HTR-8/SVneo (cell line): ENCODE data around the gene SLC17A3.

ENCODE experiments used
- DNase-seq: peaks from one replicate; pipeline ENCODE4 v3.0.0; 2011; ENCODE audit warnings: low spot score, mixed read lengths; ENCODE audit not compliant: insufficient read length
- FAIRE-seq: peaks from 2 replicates; lab custom pipeline; 2011; peaks lifted over from hg19 to GRCh38; lab: Jason Lieb, UNC

The SLC17A3 gene

DNA sequence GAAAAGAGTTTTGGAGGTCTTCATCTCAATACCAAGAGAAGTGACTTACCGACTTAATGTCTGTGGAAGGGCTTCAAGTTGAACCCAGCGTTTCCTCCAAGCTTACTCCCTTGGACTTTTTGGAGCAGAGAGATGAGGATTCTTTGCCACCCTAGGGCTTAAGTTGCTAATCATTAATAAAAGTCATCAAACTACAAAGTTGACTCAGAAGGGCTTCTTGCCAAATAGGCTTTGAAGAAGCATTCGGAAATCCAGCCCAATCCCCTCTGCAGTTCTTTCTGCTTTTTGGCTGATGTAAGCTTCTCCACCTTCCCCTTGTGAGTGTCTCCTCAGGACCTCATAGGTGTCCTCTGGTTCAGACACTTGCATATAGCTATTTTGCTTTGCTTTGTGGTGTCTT, at the start of gene SLC17A3:
Gene SLC17A3 (minus strand): TSS at position 126 of the 400 bp plus-strand sequence. CDS start 5,856 bp downstream, outside the sequence.
- FAIRE-seq (no peak), DNase-seq (no peak)

DNA sequence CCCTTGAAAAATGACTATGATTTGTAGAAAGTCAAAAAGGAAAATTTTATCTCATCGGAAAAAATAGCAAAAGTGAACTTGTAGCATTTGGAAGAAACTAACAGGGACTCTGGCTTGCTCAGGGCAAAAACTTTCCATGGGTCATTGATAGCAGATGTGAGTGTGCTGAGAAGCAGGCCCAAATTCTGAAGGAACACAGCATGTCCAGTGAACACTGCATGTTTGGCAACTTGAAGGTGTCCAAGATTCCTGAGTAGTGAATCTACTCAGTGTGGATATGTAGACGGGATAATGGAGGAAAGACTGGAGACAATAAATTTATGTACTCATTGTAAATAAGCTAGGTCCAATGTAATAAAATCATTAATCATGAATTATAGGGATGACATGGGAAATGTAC, 48.3 kb upstream of the SLC17A3 start:
- DNase-seq (no peak), FAIRE-seq (no peak)

DNA sequence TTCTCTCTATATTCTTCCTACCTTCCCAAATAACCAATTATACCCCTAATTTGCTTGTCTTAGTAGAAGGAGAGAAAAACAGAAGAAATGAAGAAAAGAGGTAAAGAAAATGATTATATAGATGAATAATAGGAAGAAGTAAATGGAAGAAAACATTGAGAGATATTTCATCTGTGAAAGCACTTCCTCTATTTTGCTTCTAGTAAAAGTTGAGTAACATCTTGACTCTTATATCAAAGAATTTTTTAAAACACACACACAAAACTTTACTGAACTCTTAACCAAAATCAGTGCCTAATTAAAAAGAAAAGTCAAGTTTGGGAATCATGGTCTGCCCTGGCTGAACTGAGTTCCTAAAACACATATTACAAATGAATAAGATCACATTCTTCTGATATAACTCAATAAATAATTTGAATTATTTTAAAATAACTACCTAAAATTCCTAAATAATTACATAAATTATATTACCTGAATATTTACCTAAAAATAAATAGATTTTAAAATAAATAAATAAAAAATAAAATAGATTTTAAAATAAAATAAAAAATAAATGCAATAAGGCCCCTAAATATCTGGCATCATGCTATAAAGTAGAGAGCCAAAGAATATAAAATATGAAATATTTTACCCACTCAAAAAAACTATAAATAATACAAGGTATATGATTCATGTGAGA, 47.6 kb upstream of the SLC17A3 start:
- FAIRE-seq (no peak), DNase-seq (no peak)

GRCh38 chr6:25919657-25920056, 45.6 kb upstream of the SLC17A3 start:
- FAIRE-seq (no peak), DNase-seq (no peak)

- FAIRE-seq = no peak
- no peak for DNase-seq
Observed at GRCh38 chr6:25918083-25918683, 44.1 kb upstream of the SLC17A3 start.

DNA sequence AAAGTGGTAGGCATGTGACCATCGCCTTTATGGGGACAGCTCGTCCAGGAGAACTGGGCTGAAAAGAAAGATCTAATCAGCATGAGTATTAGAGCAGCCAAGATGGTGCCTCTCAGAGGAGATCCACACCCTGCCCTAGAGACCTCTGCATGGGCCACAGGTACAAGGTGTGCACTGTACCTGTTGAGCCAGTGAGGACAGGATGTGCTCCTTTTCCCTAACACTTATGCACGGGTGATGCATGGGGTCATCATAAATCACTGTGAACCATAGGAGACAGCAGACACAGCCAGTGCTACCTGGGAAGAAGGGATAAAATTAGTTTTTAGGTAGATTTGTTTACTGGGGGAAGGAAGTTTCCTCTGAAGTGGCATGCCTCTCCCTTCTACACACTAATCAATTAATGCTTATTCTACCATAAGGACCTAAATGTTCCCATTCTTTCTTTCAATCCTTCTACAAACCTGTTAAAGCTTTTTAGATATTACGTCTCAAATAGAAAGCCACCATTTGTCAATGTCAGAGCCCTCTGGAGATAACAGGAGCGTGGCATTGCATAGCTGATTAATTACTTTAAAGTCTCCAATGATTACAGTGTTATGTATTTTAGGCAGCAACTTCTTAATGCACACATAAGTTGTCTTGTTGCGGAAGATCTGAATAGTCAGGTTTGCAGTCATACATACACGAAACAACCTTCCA, 42.9 kb upstream of the SLC17A3 start:
- FAIRE-seq (no peak), DNase-seq (no peak)

GRCh38 chr6:25916330-25916729, 42.3 kb upstream of the SLC17A3 start:
- FAIRE-seq = no peak
- DNase-seq = no peak

GRCh38 chr6:25913741-25914140, 39.7 kb upstream of the SLC17A3 start:
- DNase-seq (no peak), FAIRE-seq (no peak)

GRCh38 chr6:25911351-25911750, 37.3 kb upstream of the SLC17A3 start:
- FAIRE-seq (no peak), DNase-seq (no peak)

- FAIRE-seq = no peak
Observed at GRCh38 chr6:25907475-25908014, 33.5 kb upstream of the SLC17A3 start.

DNA sequence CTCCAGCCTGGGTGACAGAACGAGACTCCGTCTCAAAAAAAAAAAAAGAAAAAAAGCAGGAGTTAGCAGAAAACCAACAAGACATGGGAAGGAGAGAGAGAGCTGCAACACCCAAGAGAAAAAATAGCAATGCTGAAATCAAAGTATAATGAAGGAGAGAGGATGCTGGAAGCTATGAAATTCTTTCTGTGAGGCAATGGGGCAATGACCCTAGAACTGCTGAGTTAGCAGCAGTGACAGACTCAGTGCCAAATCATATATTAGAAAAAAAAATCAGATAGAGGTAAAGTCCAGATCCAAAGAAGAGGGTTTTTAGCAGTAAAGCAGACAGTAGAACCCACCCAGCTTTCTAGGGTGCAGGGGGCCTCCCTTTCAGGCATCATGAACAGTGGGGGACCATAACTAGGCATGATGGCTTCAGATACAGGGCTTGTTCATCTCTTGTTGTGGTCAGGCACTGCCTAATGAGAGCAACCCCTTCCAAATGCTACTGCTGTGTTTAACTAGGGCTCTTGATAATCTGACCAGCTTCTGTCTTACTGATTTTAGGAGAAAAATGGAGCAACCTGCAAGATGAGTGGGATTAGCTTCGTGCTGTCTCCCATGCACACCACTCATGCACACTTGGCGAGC, 29.5 kb upstream of the SLC17A3 start:
- DNase-seq (no peak), FAIRE-seq (no peak)

More at GRCh38 chr6:25907475-25908014, 33.5 kb upstream of the SLC17A3 start:
- DNase-seq = no peak

GRCh38 chr6:25902071-25902470, 28.0 kb upstream of the SLC17A3 start:
- DNase-seq = no peak
- FAIRE-seq = no peak

DNA sequence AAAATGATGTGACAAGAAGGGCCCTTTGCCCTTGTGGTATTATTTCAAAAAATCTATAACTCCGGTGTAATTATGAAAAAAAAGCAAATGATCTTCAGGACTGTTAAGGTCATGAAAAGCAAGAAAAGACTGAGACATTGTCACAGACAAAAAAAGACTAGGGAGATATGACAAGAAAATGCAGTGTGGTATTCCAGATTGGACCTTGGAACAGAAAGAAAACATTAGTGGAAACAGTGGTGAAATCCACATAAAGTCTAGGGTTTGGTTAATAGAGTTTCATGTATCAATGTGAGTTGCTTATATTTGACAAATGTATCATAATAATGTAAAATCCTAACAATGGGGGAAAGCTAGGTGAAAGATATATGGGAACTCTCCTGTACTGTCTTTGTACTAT, 26.8 kb upstream of the SLC17A3 start:
- FAIRE-seq (no peak), DNase-seq (no peak)

DNA sequence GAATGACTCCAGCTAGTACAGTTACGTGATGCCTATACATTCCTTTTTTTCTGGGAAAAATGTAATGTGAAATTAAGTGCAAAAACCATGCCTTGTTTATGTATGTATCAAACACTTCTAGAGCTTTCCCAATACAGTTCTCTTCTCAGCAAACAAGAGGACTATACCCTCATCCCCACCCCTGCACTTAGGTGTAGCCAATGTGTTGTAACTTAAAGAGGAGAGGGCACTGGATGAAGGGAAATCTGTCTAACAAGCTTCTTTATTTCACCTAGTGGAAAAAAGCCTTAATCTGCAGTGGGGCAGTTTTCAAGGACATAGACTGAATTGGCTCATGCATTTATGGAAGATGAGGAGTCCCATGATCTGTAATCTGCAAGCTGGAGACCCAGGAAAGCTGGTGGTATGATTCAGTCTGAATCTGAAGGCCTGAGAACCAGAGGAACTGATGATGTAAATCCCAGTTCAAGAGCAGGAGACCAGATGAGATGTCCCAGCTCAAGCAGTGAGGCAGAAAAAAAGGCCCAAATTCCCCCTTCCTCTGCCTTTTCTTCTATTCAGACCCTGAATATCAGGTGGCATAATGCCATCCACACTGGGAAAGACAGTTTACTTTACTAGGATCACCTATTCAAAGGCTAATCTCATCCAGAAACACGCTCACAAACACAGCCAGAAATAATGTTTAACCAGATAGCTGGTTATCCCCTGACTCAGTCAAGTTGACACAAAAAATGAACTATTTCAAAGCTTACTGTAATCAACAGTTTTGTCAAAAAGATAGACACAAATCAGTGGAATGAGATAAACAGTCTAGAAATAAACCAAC, 25.8 kb upstream of the SLC17A3 start:
- no peak for FAIRE-seq
- DNase-seq = no peak

- FAIRE-seq (no peak), DNase-seq (no peak)
Observed at GRCh38 chr6:25899123-25899522, 25.1 kb upstream of the SLC17A3 start.

DNA sequence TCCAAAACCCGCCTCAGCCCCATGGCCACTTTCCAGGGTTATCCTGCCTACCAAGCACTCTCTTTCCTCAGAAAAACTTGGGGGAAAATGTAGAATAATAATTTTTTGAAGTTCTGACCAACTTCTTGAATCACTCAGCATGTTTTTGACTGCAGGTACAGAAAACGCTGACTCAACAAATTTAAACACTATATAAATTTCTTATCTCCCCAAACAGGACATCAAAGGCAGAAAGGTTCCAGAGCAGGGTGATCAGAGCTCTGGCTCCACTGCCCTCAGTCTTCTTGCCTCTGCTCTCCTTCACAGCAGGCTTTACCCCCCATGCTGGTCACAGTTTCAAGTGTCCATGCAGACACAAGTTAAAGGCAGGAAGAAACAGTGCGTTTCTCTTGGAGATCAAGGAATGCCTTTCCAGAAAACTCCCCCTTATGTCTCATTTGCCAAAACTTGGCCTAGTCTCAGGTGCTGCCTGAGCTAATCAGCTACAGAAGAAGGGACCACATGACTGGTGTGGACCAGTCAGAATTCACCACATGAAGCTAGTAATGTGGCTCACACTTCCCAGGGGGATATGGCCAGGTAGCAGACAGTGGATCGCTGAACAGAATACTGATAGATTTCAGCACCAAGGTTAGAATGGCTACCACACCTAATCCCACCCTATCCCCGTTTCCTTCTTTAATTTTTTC, 24.4 kb upstream of the SLC17A3 start:
- DNase-seq (no peak), FAIRE-seq (no peak)

DNA sequence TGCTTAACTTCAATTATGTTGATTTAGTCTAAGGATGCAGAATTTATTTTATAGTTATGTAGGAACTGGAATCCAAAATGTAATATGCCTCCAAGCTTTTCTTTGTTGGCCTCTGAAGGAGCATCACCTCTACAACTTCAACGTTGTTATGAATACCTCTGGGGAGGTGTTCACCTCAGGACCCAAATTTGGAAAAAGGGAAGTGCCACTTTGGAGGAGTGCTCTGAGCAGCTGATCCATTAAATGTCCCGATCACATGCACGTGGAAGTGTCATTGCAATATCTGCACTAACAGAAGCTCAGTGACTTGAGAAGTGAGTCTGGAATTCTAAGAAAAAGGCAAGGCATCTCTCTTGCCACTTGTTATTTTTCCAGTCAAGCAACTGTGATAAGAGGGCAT, 22.2 kb upstream of the SLC17A3 start:
- no peak for FAIRE-seq
- DNase-seq = no peak

GRCh38 chr6:25895771-25896170, 21.7 kb upstream of the SLC17A3 start:
- FAIRE-seq (no peak), DNase-seq (no peak)

DNA sequence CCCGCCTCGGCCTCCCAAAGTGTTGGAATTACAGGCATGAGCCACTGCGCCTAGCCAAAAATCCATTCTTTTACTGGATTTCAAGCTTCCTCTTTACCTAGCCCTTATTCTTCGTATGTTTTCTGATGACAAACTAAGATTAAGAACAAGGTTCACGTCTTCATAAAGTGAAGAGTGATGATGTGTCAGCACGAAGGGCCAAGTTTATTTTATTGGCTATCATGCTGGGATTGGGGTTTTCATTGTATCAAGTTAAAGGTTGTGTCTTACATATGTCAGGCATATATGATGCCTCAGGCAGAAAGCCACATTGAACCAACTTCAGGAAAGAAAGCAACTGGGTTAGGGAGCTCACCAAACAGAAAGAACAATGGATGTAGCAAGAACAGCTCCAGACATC, 19.7 kb upstream of the SLC17A3 start:
- FAIRE-seq (no peak), DNase-seq (no peak)
